ENCODE measurements around the gene ZNF160.

The ZNF160 gene

DNA sequence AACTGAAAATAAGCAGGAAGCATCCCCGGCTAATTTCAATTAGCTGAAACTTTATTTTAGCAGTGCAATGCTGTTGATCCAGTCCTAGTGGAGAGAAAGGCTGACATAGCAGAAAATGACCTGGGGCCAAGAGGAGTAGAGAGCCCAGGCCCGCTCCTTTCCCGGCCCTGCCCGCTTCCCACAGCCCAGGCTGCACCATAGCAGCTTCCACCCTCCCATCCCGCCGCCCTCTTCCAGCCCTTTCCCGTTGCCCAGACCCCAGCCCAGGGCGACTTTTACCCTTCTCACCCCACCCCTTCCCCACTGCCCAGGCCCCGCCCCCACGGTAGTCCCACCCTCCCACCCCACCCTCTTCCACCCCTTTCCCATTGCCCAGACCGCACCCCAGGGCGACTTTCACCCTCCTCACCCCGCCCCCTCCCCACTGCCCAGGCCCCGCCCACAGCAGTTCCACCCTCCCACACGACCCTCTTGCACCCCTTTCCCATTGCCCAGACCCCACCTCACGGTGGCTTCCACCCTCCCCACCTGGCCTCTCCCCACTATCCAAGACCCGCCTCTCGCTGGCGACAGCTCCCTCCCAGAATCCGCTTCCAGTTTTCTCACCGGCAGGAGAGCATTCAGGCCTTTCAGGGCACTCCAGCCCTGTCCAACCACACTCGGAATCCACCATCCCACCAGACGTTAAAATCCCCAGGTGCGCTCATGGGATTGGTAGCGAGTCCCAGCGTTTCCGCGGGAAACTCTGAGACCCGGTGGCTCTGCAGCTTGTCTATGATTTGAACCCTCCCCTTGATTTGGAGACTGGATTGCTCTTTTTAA lies 8.3 kb downstream of the ZNF160 start:
- no peak for FAIRE-seq
- no peak for DNase-seq (ENCODE audit: extremely low spot score, insufficient read length, low read depth)

DNA sequence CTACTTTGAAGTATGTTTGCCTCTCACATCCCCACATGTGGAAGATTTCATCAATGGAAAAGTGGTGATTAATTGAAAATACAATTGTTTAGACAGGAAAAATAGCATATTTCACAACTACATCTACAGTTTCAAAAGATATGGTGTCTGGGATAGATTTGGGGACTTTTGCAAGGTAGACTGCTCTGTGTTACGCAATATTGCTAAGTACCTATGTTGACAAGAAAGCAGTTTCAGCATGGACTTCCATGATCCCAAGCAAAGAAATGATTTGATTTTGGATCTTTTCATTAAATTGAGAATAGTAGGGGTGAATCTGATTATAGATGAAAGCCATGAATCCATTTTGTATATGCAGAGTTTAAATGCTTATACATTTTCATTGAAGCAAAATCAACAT lies 10.5 kb downstream of the ZNF160 start:
- DNase-seq (ENCODE audit: extremely low spot score, insufficient read length, low read depth) = no peak
- FAIRE-seq = no peak

DNA sequence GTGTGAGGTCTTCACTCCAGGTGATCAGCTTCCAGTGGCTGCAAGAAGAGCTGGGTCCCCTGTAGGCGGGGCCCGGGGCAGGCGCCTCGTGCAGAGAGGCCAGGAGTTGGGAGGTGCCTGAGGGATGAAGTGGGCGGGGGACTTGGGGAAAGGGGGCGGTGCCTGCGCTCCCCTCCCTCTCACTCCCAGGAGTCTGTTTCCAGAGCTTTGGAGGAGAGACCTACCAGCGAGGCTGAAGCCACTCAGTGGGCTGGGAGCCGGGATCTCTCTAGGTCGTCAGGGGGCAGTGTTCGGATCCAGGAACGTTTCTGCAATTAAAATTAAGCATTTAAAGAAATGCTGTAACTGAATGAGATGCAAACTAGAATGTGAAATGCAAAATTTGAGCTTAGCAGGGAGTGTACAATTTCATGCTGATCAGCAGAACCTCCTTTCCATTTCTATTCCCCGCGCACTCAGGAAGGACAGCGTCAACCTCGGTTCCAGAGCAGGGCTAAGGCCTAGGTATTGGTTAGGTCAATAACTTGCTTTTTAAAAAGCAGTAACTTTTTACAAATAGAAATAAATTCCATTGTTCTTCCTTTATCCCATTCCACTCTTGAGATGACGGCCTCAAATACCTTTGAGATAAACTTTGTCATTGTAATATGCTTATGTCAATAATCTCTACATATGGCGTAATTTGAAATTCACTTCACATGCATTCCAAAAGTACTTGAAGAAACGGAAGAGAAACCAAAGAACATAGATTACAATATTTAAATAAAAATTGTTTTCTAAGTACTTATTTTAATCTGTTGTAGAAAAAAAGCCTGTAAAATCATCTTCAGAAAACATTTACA lies 11.6 kb downstream of the ZNF160 start:
- DNase-seq (ENCODE audit: extremely low spot score, insufficient read length, low read depth) = no peak
- FAIRE-seq = no peak

DNA sequence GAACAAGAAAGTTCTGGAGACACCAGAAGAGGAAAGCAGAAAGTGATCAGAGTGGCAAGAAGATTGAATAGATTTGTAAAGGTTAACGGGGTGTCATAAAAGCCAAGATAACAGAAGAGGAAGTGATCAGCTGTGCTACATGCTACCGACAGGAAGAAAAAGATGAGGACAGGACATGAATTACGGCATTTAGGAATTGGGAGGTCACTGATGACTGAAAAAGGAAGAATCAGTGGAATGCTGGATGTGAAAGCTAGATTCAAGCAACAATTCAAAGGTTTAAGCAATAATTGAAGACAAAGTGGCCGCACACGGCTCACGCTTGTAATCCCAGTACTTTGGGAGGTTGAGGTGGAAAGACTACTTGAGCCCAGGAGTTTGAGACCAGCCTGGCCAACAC lies 15.1 kb downstream of the ZNF160 start:
- no peak for DNase-seq (ENCODE audit: extremely low spot score, insufficient read length, low read depth)
- no peak for FAIRE-seq

DNA sequence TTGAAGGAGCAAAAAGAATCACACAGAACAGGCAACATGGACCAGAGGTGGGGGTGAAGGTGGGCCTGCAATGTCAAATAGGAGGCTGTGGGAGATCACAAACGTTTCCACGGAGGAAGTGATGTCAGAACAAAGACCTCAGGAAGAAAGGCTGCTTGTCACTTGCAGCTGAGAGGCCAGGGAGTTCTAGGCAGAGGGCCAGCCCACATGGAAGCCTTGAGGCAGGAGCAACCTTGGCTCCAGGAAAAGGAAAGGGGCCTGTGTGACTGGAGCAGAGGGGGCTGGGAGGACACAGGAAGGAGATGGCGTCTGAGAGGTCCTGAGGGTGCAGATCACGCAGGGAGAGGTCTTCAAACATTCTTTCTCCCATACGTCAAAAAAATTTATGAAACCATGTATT lies 16.3 kb downstream of the ZNF160 start:
- FAIRE-seq = no peak
- DNase-seq (ENCODE audit: extremely low spot score, insufficient read length, low read depth) = no peak

DNA sequence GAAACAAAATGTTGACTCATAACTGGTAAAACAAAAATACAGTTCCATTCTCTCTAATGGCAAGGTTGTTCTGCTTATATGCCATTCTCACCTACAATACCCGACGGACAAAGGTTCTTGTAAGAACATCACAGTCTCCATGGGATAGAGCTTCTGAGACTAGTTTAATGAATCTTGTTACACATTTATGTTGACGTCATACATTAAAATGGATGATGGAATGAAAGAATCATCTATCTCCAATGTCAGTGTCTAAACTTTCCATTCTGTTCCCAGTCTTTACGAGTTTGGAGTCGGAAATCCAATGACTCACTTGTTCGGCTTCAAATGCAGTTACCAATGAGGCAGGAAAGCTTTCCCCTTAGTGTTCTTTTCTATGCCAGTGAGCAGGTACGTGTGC lies 17.7 kb downstream of the ZNF160 start:
- FAIRE-seq (no peak), DNase-seq (ENCODE audit: extremely low spot score, insufficient read length, low read depth) (no peak)

DNA sequence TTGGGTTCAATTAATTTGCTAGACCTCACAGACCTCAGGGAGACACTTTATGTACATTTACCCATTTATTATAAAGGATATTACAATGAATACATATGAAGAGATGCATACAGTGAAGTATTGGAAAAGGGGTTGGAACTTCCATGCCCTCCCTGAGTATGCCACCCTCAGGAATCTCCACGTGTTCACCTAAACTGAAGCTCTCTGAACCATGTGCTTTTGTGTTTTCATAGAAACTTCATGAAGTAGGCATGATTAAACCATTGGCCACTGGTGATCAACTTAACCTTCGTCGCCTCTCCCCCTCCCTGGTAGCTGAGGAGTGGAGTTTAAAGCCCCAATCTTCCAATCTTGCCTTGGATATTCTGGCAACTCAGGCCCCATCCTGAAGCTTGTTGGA lies 20.3 kb downstream of the ZNF160 start:
- no peak for DNase-seq (ENCODE audit: extremely low spot score, insufficient read length, low read depth)
- no peak for FAIRE-seq

DNA sequence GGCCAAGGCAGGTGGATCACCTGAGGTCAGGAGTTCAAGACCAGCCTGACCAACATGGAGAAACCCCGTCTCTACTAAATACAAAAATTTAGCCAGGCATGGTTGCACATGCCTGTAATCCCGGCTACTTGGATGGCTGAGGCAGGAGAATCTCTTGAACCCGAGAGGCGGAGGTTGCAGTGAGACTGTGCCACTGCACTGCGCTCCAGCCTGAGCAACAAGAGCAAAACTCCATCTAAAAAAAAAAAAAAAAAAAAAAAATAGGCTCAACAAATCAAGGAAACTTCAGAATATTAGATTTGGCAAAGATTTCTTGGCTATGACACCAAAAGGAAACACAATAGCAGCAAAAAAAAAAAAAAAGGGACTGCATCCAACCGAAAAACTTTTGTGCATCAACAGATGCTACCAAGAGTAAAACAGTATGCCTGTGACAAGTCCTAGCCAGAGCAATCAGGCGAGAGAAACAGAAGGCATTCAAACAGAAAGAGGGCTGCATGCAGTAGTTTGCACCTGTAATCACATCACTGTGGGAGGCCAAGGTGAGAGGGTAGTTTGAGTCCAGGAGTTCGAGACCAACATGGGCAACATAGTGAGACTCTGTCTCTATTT lies 23.8 kb downstream of the ZNF160 start:
- no peak for FAIRE-seq
- no peak for DNase-seq (ENCODE audit: extremely low spot score, insufficient read length, low read depth)

DNA sequence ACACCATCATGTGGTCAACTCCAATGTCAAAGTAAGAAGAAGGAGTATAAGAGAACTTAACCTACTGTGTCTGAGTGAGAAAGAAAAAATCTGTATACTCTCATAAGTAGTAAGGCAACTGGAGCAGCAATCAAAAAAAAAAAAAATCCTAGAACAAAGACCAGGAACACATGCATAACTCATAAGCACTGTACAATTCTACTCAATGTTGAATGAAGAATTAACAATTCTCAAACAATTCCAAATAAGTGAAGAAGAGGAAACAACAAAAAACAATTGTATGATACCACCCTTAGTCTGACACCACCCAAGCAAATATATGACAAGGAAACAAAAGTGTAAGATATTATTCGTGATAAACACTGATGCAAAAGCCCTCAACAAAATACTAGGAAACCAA lies 24.6 kb downstream of the ZNF160 start:
- no peak for DNase-seq (ENCODE audit: extremely low spot score, insufficient read length, low read depth)
- no peak for FAIRE-seq

DNA sequence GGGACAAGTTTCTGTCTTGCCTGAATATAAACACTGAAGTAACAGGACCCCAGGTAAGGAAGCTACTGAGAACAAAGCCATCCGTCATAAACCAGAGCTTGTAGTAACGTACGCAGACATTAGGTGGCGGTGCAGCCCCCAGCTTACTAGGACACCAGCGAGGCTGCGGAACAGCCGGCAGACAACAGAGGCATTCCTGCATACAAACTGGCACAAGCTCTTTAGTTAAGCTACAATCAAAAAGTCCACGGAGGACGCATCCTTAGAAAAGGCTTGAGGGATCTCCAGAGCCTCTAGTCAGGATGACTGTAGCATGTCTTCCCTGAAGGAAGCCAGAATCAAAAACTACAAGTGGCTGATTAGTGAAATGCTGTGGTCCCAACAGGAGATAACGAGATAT lies 26.2 kb downstream of the ZNF160 start:
- no peak for FAIRE-seq
- no peak for DNase-seq (ENCODE audit: extremely low spot score, insufficient read length, low read depth)

DNA sequence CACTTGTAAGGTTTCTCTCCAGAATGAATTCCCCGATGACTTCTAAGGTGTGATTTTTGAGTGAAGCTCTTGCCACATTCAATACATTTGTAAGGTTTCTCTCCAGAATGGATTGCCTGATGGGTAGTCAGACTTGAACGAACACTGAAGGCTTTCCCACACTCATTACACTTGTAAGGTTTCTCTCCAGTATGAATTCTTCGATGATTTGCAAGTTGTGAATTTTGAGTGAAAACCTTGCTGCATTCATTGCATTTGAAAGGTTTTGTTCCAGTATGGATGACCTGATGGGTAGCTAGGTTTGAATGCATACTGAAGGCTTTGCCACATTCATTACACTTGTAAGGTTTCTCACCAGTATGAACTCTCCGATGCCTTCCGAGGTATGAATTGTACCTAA lies 34.4 kb downstream of the ZNF160 start:
- FAIRE-seq (no peak), DNase-seq (ENCODE audit: extremely low spot score, insufficient read length, low read depth) (no peak)

DNA sequence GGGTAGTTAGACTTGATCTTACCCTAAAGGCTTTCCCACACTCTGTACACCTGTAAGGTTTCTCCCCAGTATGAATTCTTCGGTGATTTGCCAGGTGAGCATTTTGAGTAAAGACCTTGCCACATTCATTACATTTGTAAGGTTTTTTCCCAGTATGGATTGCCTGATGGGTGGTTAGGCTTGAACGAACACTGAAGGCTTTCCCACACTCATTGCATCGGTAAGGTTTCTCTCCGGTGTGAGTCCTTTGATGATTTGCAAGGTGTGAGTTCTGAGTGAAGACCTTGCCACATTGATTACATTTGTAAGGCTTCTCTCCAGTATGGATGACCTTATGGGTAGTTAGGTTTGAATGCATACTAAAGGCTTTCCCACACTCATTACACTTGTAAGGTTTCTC lies 35.0 kb downstream of the ZNF160 start:
- FAIRE-seq (no peak), DNase-seq (ENCODE audit: extremely low spot score, insufficient read length, low read depth) (no peak)

DNA sequence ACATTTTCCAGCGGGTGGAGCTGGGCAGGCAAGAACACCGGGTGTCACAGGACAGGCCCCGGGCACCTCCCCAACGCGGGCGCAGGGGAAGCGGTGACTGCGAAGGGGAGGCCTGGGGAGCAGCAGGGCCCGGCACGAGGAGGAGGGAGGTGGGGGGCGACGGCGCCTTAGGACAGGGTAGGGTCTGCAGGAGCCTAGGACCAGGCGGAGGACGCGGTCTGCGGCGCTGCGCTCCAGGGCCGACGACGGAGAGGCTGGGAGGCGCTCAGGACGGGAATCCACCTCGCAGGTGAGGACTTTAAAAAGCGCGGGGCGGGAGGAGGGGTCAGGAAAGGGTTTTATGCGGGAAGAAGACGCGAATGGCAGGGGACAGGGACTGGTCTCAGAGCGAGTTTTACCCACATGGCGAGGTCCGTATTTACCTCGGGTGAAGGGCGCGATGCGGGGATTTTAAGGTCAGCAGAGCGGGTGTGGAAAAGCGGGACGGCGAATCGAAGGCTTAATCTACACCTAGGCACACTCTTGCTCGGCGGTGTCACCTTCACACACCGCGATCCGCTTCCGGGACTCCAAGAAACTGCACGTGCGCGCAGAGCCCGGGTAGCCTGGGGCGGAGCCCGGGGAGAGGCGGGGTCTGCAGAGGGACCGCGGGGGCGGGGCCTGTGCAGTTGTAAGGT lies 45.2 kb downstream of the ZNF160 start:
- FAIRE-seq (no peak), DNase-seq (ENCODE audit: extremely low spot score, insufficient read length, low read depth) (no peak)

DNA sequence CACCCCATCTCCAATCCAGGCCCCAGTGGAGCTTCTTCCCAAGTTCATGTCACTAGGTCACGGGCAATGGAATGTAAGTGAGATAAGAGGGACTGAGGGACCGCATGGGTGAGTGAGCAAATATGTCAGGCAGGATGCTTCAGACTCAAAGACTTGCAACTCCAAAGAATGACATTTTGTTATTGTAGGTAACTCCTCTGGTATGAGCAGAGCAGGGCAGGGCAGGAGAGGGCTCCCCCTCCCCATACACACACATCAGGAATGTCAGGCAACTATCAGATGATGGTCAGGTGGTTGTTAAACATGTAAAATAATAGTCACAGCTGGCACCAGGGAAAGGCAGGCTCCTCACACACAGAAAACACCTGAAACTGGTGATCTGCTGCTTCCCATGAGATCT lies 48.1 kb downstream of the ZNF160 start:
- DNase-seq (ENCODE audit: extremely low spot score, insufficient read length, low read depth) = no peak
- no peak for FAIRE-seq

DNA sequence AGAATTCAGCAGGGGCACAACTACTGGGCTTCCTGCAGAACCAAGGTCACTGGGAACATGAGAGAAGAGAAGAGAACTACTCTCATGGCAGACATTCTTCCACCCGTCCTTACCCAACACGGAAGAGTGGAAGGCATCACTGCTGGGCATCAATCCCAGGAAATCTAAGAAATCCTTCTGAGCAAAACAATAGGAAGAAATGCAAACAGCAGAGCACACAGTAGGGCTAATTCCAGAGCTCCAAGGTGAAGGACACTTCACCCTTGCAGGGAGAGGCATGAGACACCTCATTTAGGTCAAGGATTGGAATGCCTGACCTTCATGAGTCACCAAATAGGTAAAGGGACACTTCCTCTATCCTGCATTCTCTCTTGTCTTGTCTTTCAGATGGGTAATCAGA lies 55.8 kb downstream of the ZNF160 start:
- DNase-seq (ENCODE audit: extremely low spot score, insufficient read length, low read depth) (no peak), FAIRE-seq (no peak)

DNA sequence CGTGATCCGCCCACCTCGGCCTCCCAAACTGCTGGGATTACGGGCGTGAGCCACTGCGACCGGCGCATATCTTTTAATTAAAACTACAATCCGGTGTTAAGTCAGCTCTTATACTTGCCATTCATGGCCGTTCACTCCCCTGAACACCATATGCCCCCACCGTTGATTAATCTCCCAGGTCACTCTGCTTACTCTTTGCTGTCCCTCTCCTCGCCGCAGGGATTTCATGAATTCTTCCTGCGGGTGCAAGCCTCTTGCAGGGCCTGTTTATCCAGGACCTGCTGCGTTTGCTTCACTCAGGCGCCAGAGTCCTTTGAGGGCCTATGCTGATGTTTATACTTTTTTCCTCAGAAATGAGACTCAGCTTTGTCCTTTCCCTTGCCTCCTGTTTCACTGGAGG lies 57.7 kb downstream of the ZNF160 start:
- DNase-seq (ENCODE audit: extremely low spot score, insufficient read length, low read depth) (no peak), FAIRE-seq (no peak)

DNA sequence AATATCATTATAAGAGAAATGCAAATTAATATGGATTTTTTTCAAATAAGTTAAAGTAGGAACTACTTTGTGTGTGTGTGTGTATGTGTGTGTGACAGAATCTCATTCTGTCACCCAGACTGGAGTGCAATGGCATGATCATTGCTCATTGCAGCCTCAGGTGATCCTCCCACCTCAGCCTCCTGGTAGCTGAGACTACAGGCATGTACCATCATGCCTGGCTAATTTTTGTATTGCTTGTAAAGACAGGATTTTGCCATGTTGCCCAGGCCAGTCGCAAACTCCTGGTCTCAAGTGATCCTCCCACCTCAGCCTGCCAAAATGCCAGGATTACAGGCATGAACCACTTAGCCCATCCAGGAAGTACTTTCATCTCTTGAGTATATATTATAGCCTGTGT lies 61.9 kb downstream of the ZNF160 start:
- FAIRE-seq = no peak
- DNase-seq (ENCODE audit: extremely low spot score, insufficient read length, low read depth) = no peak

DNA sequence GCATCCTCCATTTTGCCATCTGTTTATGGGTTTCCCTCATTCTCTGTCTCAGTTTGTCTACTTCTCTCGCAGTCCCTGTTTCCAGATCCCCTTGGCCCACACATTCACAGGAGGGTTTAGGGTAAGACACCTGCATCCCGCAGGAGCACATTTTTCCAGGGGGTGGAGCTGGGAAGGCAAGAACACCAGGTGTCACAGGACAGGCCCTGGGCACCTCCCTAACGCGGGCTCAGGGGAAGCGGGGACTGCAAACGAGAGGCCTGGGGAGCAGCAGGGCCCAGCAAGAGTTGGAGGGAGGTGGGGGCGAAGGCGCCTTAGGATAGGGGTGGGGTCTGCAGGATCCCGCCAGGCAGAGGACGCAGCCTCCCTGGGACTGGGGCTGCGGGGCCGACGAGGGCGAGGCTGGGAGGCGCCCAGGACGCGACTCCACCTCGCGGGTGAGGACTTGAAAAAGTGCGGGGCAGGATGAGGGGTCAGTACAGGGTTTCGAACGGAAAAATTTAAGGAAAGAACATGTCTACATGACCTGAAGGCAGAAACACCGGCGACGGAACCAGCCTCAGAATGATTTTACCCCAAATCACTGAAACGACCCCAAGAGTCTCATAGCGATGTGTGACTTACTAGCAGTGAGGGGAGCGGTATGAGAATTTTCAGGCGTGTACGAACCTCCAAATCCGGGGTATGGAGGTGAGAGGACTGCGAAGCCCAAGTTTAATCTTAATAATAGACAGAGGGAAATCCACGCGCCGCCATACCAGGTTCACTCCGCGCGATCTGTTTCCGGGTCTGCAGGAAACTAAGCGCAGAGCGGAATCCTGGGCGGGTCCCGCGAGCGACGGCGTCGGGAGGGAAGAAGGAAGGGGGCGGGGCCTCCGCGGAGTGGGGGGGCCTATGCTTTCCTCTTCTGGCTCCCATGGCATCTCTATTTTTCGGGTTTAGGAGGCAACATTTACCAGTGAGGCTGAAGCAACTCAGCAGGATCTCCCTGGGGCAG lies 65.8 kb downstream of the ZNF160 start:
- FAIRE-seq (no peak), DNase-seq (ENCODE audit: extremely low spot score, insufficient read length, low read depth) (no peak)

DNA sequence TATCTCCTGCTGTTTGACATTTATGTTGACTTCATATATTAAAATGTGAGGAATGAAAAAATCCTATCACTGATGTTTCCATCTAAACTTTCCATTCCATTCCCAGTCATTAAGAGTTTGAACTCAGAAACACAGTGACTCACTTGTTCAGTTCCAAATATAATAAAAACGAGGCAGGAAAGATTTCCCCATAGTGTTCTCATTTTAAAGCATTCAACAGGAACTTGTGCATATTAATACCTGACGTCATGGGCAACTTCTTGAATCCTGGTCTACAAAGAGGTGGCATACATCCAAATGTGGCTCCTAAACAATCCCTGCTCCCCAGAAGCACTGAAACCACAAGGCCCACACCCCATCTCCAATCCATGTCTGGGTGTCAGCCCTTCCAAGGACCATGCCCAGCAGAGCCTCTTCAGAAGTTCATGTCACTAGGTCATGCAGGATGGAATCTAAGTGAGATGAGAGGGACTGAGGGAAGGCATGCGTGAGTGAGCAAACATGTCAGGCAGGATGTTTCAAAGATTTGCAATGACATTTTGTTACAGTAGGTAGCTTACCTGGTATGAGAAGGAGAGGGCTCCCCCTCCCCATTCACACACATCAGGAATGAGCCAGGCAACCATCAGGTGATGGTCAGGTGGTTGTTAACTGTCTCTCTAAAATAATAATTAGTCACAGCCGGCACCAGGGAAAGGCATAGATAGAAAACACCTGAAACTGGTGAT lies 68.1 kb downstream of the ZNF160 start:
- no peak for DNase-seq (ENCODE audit: extremely low spot score, insufficient read length, low read depth)
- FAIRE-seq = no peak

Measured in GM18507 (cell line).